SK-N-MC (cell line): ENCODE measurements around the gene LEMD1.

Source experiments
- EZH2 ChIP-seq: fragments of 200-600 bp; sonication (generic); IDR thresholded peaks from one replicate; pipeline ENCODE4 v1.6.1; 2017; ENCODE audit warnings: antibody characterized with exemption
- POLR2AphosphoS5 ChIP-seq: IDR thresholded peaks from 2 replicates; pipeline ENCODE4 v1.6.1; 2012; ENCODE audit warnings: mild to moderate bottlenecking, low read depth, low read length, borderline replicate concordance

- TF ChIP-seq EZH2: no peak
- no peak for TF ChIP-seq POLR2AphosphoS5
These were observed 30.5 kb upstream of the LEMD1 start for GRCh38 chr1:205452364-205452763.
